B cell (primary cell): ENCODE measurements around the gene GSTO2. TPM values are rescaled to one million over a fixed set of nuclear protein-coding genes. Genes with fewer than 3 reads are reported as not detected.

Experiments used
- ATAC-seq: fragments of 200-7000 bp; cut with Tn5 transposase; one replicate; pipeline ENCODE4 v1.10.0; 2021; ENCODE audit warnings: low read depth, mild to moderate bottlenecking, moderate number of reproducible peaks, moderate library complexity
- CTCF ChIA-PET: fragments of 350-600 bp; sonication (Branson Sonifier 250); formaldehyde crosslinking; loops from one replicate; lab custom pipeline; 2021; ENCODE audit warnings: antibody characterized with exemption, inconsistent platforms; lab: Charles Lee
- POLR2A ChIA-PET: fragments of 350-600 bp; sonication (Branson Sonifier 250); formaldehyde crosslinking; loops from one replicate; lab custom pipeline; 2021; ENCODE audit warnings: antibody characterized with exemption; lab: Charles Lee
- DNase-seq: peaks from one replicate; pipeline ENCODE4 v3.0.0; 2013
- H2AFZ ChIP-seq: 2 replicates; pipeline ENCODE4 v1.6.1; 2012; ENCODE audit warnings: mild to moderate bottlenecking, low read depth, low read length; ENCODE audit not compliant: insufficient read depth, poor library complexity, severe bottlenecking
- H3K27ac ChIP-seq, 2 donors: 1 replicate in 1 of 2; 2 replicates in 1 of 2; pipeline ENCODE4 v1.5.1; 2012 to 2013; ENCODE audit warnings: low read length in 2 of 2, mild to moderate bottlenecking in 2 of 2, moderate library complexity in 1 of 2
- H3K27me3 ChIP-seq, 4 experiments: fragments of 200-600 bp in 1 of 4; sonication (generic) in 1 of 4; replicated peaks in 1 of 4; 1 replicate in 2 of 4; 2 replicates in 2 of 4; pipeline versions ENCODE4 v1.6.1 to v1.7.0; 2013 to 2016; ENCODE audit warnings: low read length in 3 of 4, mild to moderate bottlenecking in 2 of 4, mixed read lengths in 1 of 4, moderate library complexity in 1 of 4; ENCODE audit not compliant: insufficient read depth in 4 of 4, control insufficient read depth in 3 of 4; ENCODE audit errors: control extremely low read depth in 1 of 4
- H3K36me3 ChIP-seq, 2 experiments: replicated peaks in 1 of 2; 1 replicate in 1 of 2; 2 replicates in 1 of 2; pipeline versions ENCODE4 v1.6.1 to v1.7.1; 2013; ENCODE audit warnings: low read length in 1 of 2; ENCODE audit not compliant: insufficient read depth in 2 of 2, control insufficient read depth in 1 of 2; ENCODE audit errors: control extremely low read depth in 1 of 2, extremely low read depth in 1 of 2
- H3K4me1 ChIP-seq, 2 donors: fragments of 200-600 bp in 1 of 2; sonication (generic) in 1 of 2; 1 replicate in 1 of 2; 2 replicates in 1 of 2; pipeline versions ENCODE4 v1.5.1 to v1.6.1; 2013 to 2017; ENCODE audit warnings: low read length in 2 of 2; ENCODE audit not compliant: control insufficient read depth in 2 of 2, insufficient read depth in 2 of 2
- H3K4me2 ChIP-seq: replicated peaks from 2 replicates; pipeline ENCODE3; 2012; ENCODE audit warnings: mild to moderate bottlenecking, low read depth, low read length; ENCODE audit not compliant: poor library complexity, severe bottlenecking
- H3K4me3 ChIP-seq, 5 experiments: fragments of 200-600 bp in 1 of 5; sonication (generic) in 1 of 5; 1 replicate in 3 of 5; 2 replicates in 2 of 5; pipeline versions ENCODE4 v1.5.1 to v1.7.0; 2011 to 2016; ENCODE audit warnings: low read length in 4 of 5, mild to moderate bottlenecking in 4 of 5, low read depth in 2 of 5, control low read depth in 1 of 5, moderate library complexity in 1 of 5; ENCODE audit not compliant: insufficient read depth in 1 of 5; ENCODE audit errors: control extremely low read depth in 1 of 5, extremely low read depth in 1 of 5
- H3K79me2 ChIP-seq: fragments of 200-600 bp; sonication (generic); one replicate; pipeline ENCODE4 v1.6.0; 2016; ENCODE audit warnings: low read length; ENCODE audit not compliant: control insufficient read depth, insufficient read depth
- H3K9ac ChIP-seq: fragments of 200-600 bp; sonication (generic); 2 replicates; pipeline ENCODE4 v1.6.1; 2017; ENCODE audit warnings: mild to moderate bottlenecking, low read length, moderate library complexity
- H3K9me3 ChIP-seq, 3 donors: one replicate each; pipeline versions ENCODE4 v1.6.1 to v1.7.1; 2013; ENCODE audit warnings: low read length in 2 of 3; ENCODE audit not compliant: control insufficient read depth in 2 of 3, insufficient read depth in 1 of 3; ENCODE audit errors: control extremely low read depth in 1 of 3
- H4K20me1 ChIP-seq: 2 replicates; pipeline ENCODE4 v1.6.0; 2012; ENCODE audit warnings: mild to moderate bottlenecking, low read length; ENCODE audit not compliant: insufficient read depth, control insufficient read depth, poor library complexity, severe bottlenecking
- H3K27ac Mint-ChIP-seq: one replicate; pipeline ENCODE4 v1.8.0; 2021; ENCODE audit warnings: mixed read lengths
- H3K27me3 Mint-ChIP-seq: one replicate; pipeline ENCODE4 v1.8.0; 2021; ENCODE audit warnings: mixed read lengths
- H3K4me1 Mint-ChIP-seq: one replicate; pipeline ENCODE4 v1.8.0; 2021; ENCODE audit warnings: mixed read lengths
- H3K4me3 Mint-ChIP-seq: one replicate; pipeline ENCODE4 v1.8.0; 2021; ENCODE audit warnings: mixed read lengths
- H3K9me3 Mint-ChIP-seq: one replicate; pipeline ENCODE4 v1.8.0; 2022; ENCODE audit warnings: mixed read lengths; ENCODE audit not compliant: insufficient read depth
- CTCF ChIP-seq: fragments of 200-600 bp; IDR thresholded peaks from one replicate; pipeline ENCODE4 v1.8.0; 2022; ENCODE audit warnings: antibody characterized with exemption, mild to moderate bottlenecking
- EZH2 ChIP-seq: IDR thresholded peaks from 2 replicates; pipeline ENCODE4 v1.6.1; 2012; ENCODE audit warnings: borderline replicate concordance, low read depth, mild to moderate bottlenecking, moderate library complexity, low read length; ENCODE audit not compliant: insufficient read depth, poor library complexity, severe bottlenecking
- WGBS: methylation state at CpG from one replicate; pipeline ENCODE4 v1.1.5; 2013; ENCODE audit warnings: missing lambda C conversion rate; ENCODE audit not compliant: insufficient coverage; 5-methylcytosine and 5-hydroxymethylcytosine counted together
- intact Hi-C: fragments of 100-400 bp; cut with micrococcal nuclease; formaldehyde crosslinking; loops from one replicate; pipeline ENCODE4 v1.10.0; 2022
- polyA plus RNA-seq: library from polyadenylated mRNA; depleted of rRNA; stranded (reverse); fragments of >200 nt; gene quantifications from 2 replicates; pipeline ENCODE4 v1.2.3, GENCODE V29; 2012
- total RNA-seq, 2 donors: library from RNA; stranded (reverse); fragments of 120-200 nt in 1 of 2; gene quantifications; 1 replicate in 1 of 2; 2 replicates in 1 of 2; pipeline versions ENCODE4 v1.2.3 to v1.2.4, GENCODE V29; 2013 to 2022

GSTO2 gene
- total and polyA plus RNA-seq, 2 donors (not counting 1 experiment from before 2014, with no cell fraction given) = 0.16 to 0.89 TPM

GRCh38 chr10:104344219-104344618 is 75.2 kb downstream of the GSTO2 start:
- H3K4me2 ChIP-seq = no peak overlapping the region
- no peaks in the 10 kb centered on the region for H3K9me3 ChIP-seq
- H3K27ac ChIP-seq = no peak overlapping the region
- no peaks in the 10 kb centered on the region for H3K9me3 Mint-ChIP-seq
- ChIA-PET POLR2A (no interaction called here), CTCF (interaction anchor here (1.0 to 15.7 kb wide), 2 partner anchors 30 to 52 kb away, joined by 3 to 594 read pairs; no protein-coding TSS in a partner anchor)
- no peak for ATAC-seq
- no peak overlapping the region for H3K9ac ChIP-seq
- TF ChIP-seq CTCF (no peak), EZH2 (no peak)
- H3K36me3 ChIP-seq = no peaks in the 10 kb centered on the region
- no peaks in the 10 kb centered on the region for H3K27me3 Mint-ChIP-seq
- H3K27ac Mint-ChIP-seq = no peak overlapping the region
- H3K4me1 ChIP-seq = peaks cover 13 to 39% of the 10 kb centered on the region in 2 donors
- no peaks in the 10 kb centered on the region for H3K27me3 ChIP-seq
- peaks cover 27% of the 10 kb centered on the region for H3K4me1 Mint-ChIP-seq
- whole genome bisulfite sequencing = no CpG with 5 or more reads among the region's 1 CpG
- H3K4me3 Mint-ChIP-seq = no peak overlapping the region
- no peak for DNase-seq
- no peak overlapping the region for H2AFZ ChIP-seq
- peaks cover 2% of the 10 kb centered on the region for H3K79me2 ChIP-seq
- H3K4me3 ChIP-seq = no peak overlapping the region
- intact Hi-C loops = no loop called here
- no peaks in the 10 kb centered on the region for H4K20me1 ChIP-seq

- TF ChIP-seq CTCF (no peak), EZH2 (no peak)
- Histone ChIP-seq H3K79me2 (no peaks in the 10 kb centered on the region), H3K9me3 (no peaks in the 10 kb centered on the region), H3K27me3 (no peaks in the 10 kb centered on the region), H3K9ac (no peak overlapping the region), H3K27ac (no peak overlapping the region), H3K36me3 (no peaks in the 10 kb centered on the region), H3K4me3 (no peak overlapping the region), H3K4me1 (peaks cover 16 to 41% of the 10 kb centered on the region in 2 donors), H2AFZ (no peak overlapping the region), H3K4me2 (no peak overlapping the region), H4K20me1 (no peaks in the 10 kb centered on the region)
- CTCF ChIA-PET = interaction anchor here (15.7 kb wide), 1 partner anchor 32 kb away, joined by 594 read pairs; no protein-coding TSS in a partner anchor
- Mint-ChIP-seq H3K27ac (no peak overlapping the region), H3K9me3 (no peaks in the 10 kb centered on the region), H3K4me3 (no peak overlapping the region), H3K27me3 (no peaks in the 10 kb centered on the region), H3K4me1 (peaks cover 17% of the 10 kb centered on the region)
- ATAC-seq (no peak), DNase-seq (no peak)
- intact Hi-C loops = loop anchor here (5.0 kb wide), 1 partner anchor 633 kb away; no protein-coding TSS in a partner anchor
- POLR2A ChIA-PET = no interaction called here
Measured at GRCh38 chr10:104345515-104345914, 76.5 kb downstream of the GSTO2 start.
